Sciatic nerve (tissue), 1 donor: ENCODE measurements around the gene SPAG8. TPM values are rescaled to one million over a fixed set of nuclear protein-coding genes. Genes with fewer than 3 reads are reported as not detected.

Source experiments
- total RNA-seq: library from RNA; stranded (reverse); fragmentation: NEBNext Ultra II Directional; extraction: Animal tissue kit (Norgen Biotek cat#: 25700); gene quantifications from one replicate; pipeline ENCODE4 v1.2.1, GENCODE V29; 2021
- donor health status: DM: no; HTN: no; CAD: no.

The SPAG8 gene
- total RNA-seq, 1 donor from 2014 or later = 6.3 TPM

Other genes with a start within 250 kb of the SPAG8 start
- gene TESK1, start 207.0 kb downstream of the SPAG8 start, total RNA-seq = 49.0 TPM
- 5.5 TPM for gene CD72, start 193.8 kb downstream of the SPAG8 start, total RNA-seq
- gene SIT1, start 161.3 kb downstream of the SPAG8 start, total RNA-seq = 0.67 TPM
- gene RMRP, start 154.2 kb downstream of the SPAG8 start, total RNA-seq = 12,220 TPM
- gene CCDC107, start 154.0 kb downstream of the SPAG8 start, total RNA-seq = 28.0 TPM
- gene ARHGEF39, start 147.1 kb downstream of the SPAG8 start, total RNA-seq = not detected
- gene CA9, start 138.3 kb downstream of the SPAG8 start, total RNA-seq = not detected
- gene TPM2, start 122.3 kb downstream of the SPAG8 start, total RNA-seq = 165 TPM
- 411 TPM for gene TLN1, start 80.1 kb downstream of the SPAG8 start, total RNA-seq
- gene CREB3, start 79.6 kb downstream of the SPAG8 start, total RNA-seq = 28.8 TPM
- gene GBA2, start 63.0 kb downstream of the SPAG8 start, total RNA-seq = 67.5 TPM
- 28.9 TPM for gene RGP1, start 63.0 kb downstream of the SPAG8 start, total RNA-seq
- not detected for gene MSMP, start 58.0 kb downstream of the SPAG8 start, total RNA-seq
- 41.8 TPM for gene NPR2, start 20.7 kb downstream of the SPAG8 start, total RNA-seq
- 31.2 TPM for gene HINT2, start 2.8 kb upstream of the SPAG8 start, total RNA-seq
- gene FAM221B, start 16.5 kb upstream of the SPAG8 start, total RNA-seq = not detected
- 31.7 TPM for gene TMEM8B, start 17.0 kb upstream of the SPAG8 start, total RNA-seq
- gene OR13J1, start 58.1 kb upstream of the SPAG8 start, total RNA-seq = not detected
- 4.5 TPM for gene HRCT1, start 93.9 kb upstream of the SPAG8 start, total RNA-seq
- 5.8 TPM for gene SPAAR, start 97.2 kb upstream of the SPAG8 start, total RNA-seq
- gene OR2S2, start 145.9 kb upstream of the SPAG8 start, total RNA-seq = not detected
- 24.0 TPM for gene RECK, start 224.7 kb upstream of the SPAG8 start, total RNA-seq